Measurements from ENCODE around the gene TAF11L4. TPM values are rescaled to one million over a fixed set of nuclear protein-coding genes. Genes with fewer than 3 reads are reported as not detected.

Gene TAF11L4
- polyA plus RNA-seq, 4 donors = not detected

Other genes with a start within 250 kb of the TAF11L4 start
- gene TAF11L2, start 23.6 kb upstream of the TAF11L4 start, polyA plus RNA-seq (ENCODE audit: insufficient read length in 4 of 4) = not detected
- gene TAF11L3, start 3.4 kb upstream of the TAF11L4 start, polyA plus RNA-seq (ENCODE audit: insufficient read length in 4 of 4) = not detected
- not detected for gene TAF11L5, start 3.4 kb downstream of the TAF11L4 start, polyA plus RNA-seq (ENCODE audit: insufficient read length in 4 of 4)
- not detected for gene TAF11L6, start 6.9 kb downstream of the TAF11L4 start, polyA plus RNA-seq (ENCODE audit: insufficient read length in 4 of 4)
- not detected for gene TAF11L7, start 64.0 kb downstream of the TAF11L4 start, polyA plus RNA-seq (ENCODE audit: insufficient read length in 4 of 4)
- gene TAF11L8, start 69.2 kb downstream of the TAF11L4 start, polyA plus RNA-seq (ENCODE audit: insufficient read length in 4 of 4) = not detected
- not detected for gene TAF11L9, start 72.6 kb downstream of the TAF11L4 start, polyA plus RNA-seq (ENCODE audit: insufficient read length in 4 of 4)
- not detected for gene TAF11L10, start 76.0 kb downstream of the TAF11L4 start, polyA plus RNA-seq (ENCODE audit: insufficient read length in 4 of 4)
- gene TAF11L11, start 82.4 kb downstream of the TAF11L4 start, polyA plus RNA-seq (ENCODE audit: insufficient read length in 4 of 4) = not detected
- not detected for gene TAF11L12, start 88.6 kb downstream of the TAF11L4 start, polyA plus RNA-seq (ENCODE audit: insufficient read length in 4 of 4)
- not detected for gene TAF11L13, start 110.3 kb downstream of the TAF11L4 start, polyA plus RNA-seq (ENCODE audit: insufficient read length in 4 of 4)
- not detected for gene TAF11L14, start 112.7 kb downstream of the TAF11L4 start, polyA plus RNA-seq (ENCODE audit: insufficient read length in 4 of 4)

All from left renal pelvis (tissue), 4 donors.